Measurements from ENCODE around the gene TMEM184A. TPM values are rescaled to one million over a fixed set of nuclear protein-coding genes. Genes with fewer than 3 reads are reported as not detected.

The TMEM184A gene
- total and polyA plus RNA-seq, 10 of the 15 experiments (the other 5 are each of a cell fraction or from before 2014, with no cell fraction given): 0.04 to 0.15 TPM; not detected in 8

GRCh38 chr7:1566687-1567048 is 10.7 kb upstream of the TMEM184A start:
- no peaks in the 10 kb centered on the region for H4K20me1 ChIP-seq (ENCODE audit: control insufficient read depth, insufficient read depth)
- BruUV-seq (replicated peaks): no TSS peak
- H3K27me3 ChIP-seq (replicated peaks in 1 of 2; ENCODE audit: control insufficient read depth in 2 of 2, insufficient read depth in 2 of 2, low read length in 1 of 2): no peaks in the 10 kb centered on the region
- in situ Hi-C loops (cut with MboI): no loop called here
- peaks cover 15% of the 10 kb centered on the region for H3K79me2 ChIP-seq (ENCODE audit: control insufficient read depth, insufficient read depth, low read length)
- SMC1A ChIA-PET (ENCODE audit: uncharacterized antibody, unreplicated experiment): no interaction called here
- POLR2A ChIA-PET: no interaction called here
- DNase-seq (ENCODE audit: low read depth, low spot score) (no peak), ATAC-seq (no peak), FAIRE-seq (no peak)
- WGBS (ENCODE audit: insufficient coverage, insufficient replicate concordance, low lambda C conversion rate, missing lambda C conversion rate): 93% methylated on average over 11 of the region's 13 CpGs
- H3K27ac ChIP-seq (ENCODE audit: control insufficient read depth, insufficient read depth): no peak overlapping the region
- no peaks in the 10 kb centered on the region; the same call in 1 of the 2 replicates for H3K4me1 ChIP-seq (ENCODE audit: control insufficient read depth, insufficient read depth, low read length)
- CTCF ChIA-PET: interaction anchor here (0.5 kb wide), 1 partner anchor 12 kb away, joined by 3 read pairs; no protein-coding TSS in a partner anchor
- no peak overlapping the region for H2AFZ ChIP-seq (ENCODE audit: control insufficient read depth, low read depth, low read length)
- no peak overlapping the region for H3K9ac ChIP-seq (ENCODE audit: control insufficient read depth, insufficient read depth, low read length)
- TF ChIP-seq SREBF1 (IDR thresholded peaks at IDR 0.05; ENCODE audit: low read length): no peak
- TF ChIP-seq ZNF217 (IDR thresholded peaks at IDR 0.05): no peak
- TF ChIP-seq ZNF24 (IDR thresholded peaks at IDR 0.05): no peak
- no peak for TF ChIP-seq ZNF384 (IDR thresholded peaks at IDR 0.05; ENCODE audit: borderline replicate concordance, low read depth, low read length)
- no peak for TF ChIP-seq PAX8 (IDR thresholded peaks at IDR 0.05)
- TF ChIP-seq ZNF687 (IDR thresholded peaks at IDR 0.05): no peak
- no peak for TF ChIP-seq HDAC2 (IDR thresholded peaks at IDR 0.05)
- TF ChIP-seq KLF5 (IDR thresholded peaks at IDR 0.05; ENCODE audit: partially characterized antibody): no peak
- no peak for TF ChIP-seq PRDM15 (CRISPR knock-in tag; IDR thresholded peaks at IDR 0.05)
- TF ChIP-seq STAT3 (IDR thresholded peaks at IDR 0.05; ENCODE audit: low read depth, low read length): no peak
- TF ChIP-seq ZBED1 (IDR thresholded peaks at IDR 0.05; ENCODE audit: borderline replicate concordance): no peak
- TF ChIP-seq ZNF622 (IDR thresholded peaks at IDR 0.05): no peak
- no peak for TF ChIP-seq BMI1 (IDR thresholded peaks at IDR 0.05; ENCODE audit: borderline replicate concordance)
- no peak for TF ChIP-seq TAF1 (IDR thresholded peaks at IDR 0.05; ENCODE audit: borderline replicate concordance, low read depth, low read length)
- TF ChIP-seq MAX (IDR thresholded peaks at IDR 0.05; ENCODE audit: low read depth, low read length): no peak
- TF ChIP-seq PAX5 (IDR thresholded peaks at IDR 0.05; ENCODE audit: borderline replicate concordance, low read depth, low read length): no peak
- no peak for TF ChIP-seq YBX1 (IDR thresholded peaks at IDR 0.05)
- H3K9me3 ChIP-seq (replicated peaks; ENCODE audit: control insufficient read depth, insufficient read depth, low read length): no peaks in the 10 kb centered on the region
- H3K4me3 ChIP-seq: no peak overlapping the region
- no peak overlapping the region for H3K4me2 ChIP-seq (ENCODE audit: control insufficient read depth, insufficient read depth)
- peaks cover 4 to 8% of the 10 kb centered on the region in 2 experiments; a peak in 3 of 4 replicates for H3K36me3 ChIP-seq (ENCODE audit: control insufficient read depth in 2 of 2, insufficient read depth in 2 of 2, low read length in 1 of 2)
- intact Hi-C loops (cut with micrococcal nuclease; ENCODE audit: unreplicated experiment): loop anchor here (5.0 kb wide), 1 partner anchor 64 kb away; the partner anchor contains the start of gene INTS1
- RAD21 ChIA-PET (ENCODE audit: unreplicated experiment): no interaction called here

Data from GM12878 (cell line).